GM12874 (cell line): ENCODE results near the gene TTC28.

Source experiments
- TF ChIP-seq, protein P1 (sequence below): IDR thresholded peaks from 2 replicates; pipeline ENCODE4 v1.5.1; 2011; ENCODE audit warnings: low read depth, mild to moderate bottlenecking, control low read depth, low read length, moderate library complexity; ENCODE audit not compliant: insufficient read depth

The TTC28 gene

DNA sequence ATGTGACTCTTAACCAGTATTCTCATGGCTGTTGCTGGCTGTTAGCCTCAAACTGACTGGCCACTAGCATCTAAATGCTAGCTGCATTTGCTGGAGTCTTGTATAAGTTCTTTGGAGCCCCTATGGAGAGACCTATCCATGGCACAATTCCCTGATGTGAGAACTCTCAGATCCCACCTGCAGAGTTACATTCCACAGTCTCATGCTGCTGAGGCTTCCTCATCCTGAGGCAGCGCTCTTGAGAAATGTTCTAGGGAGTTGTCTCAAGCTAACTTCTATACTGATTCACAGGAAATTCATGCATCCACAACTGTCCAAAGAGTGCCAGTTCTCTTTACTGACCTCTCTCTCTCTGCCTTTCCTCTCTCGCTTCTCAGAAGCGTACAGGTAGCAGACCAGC, 542.6 kb downstream of the TTC28 start:
- TF ChIP-seq, protein P1, sequence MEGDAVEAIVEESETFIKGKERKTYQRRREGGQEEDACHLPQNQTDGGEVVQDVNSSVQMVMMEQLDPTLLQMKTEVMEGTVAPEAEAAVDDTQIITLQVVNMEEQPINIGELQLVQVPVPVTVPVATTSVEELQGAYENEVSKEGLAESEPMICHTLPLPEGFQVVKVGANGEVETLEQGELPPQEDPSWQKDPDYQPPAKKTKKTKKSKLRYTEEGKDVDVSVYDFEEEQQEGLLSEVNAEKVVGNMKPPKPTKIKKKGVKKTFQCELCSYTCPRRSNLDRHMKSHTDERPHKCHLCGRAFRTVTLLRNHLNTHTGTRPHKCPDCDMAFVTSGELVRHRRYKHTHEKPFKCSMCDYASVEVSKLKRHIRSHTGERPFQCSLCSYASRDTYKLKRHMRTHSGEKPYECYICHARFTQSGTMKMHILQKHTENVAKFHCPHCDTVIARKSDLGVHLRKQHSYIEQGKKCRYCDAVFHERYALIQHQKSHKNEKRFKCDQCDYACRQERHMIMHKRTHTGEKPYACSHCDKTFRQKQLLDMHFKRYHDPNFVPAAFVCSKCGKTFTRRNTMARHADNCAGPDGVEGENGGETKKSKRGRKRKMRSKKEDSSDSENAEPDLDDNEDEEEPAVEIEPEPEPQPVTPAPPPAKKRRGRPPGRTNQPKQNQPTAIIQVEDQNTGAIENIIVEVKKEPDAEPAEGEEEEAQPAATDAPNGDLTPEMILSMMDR: no peak

DNA sequence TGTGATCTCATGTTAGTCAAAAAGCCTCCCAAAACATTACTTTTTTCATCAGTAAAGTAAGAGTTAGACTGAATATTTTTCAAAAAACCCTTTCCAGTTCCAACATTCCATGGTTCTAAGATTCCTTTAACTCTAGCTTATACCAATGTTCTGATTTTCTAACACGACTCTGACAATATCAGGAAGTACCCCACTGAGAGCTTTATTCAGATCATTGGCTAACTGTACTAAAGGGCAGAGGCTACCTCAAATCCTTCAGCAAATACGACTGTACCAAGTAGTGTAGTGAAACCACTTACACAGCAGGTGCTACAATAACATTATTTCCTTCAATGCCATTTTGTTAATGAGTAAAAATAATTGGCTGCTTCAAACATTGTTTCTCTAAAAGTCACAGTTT, 547.2 kb downstream of the TTC28 start:
- TF ChIP-seq, protein P1: no peak

DNA sequence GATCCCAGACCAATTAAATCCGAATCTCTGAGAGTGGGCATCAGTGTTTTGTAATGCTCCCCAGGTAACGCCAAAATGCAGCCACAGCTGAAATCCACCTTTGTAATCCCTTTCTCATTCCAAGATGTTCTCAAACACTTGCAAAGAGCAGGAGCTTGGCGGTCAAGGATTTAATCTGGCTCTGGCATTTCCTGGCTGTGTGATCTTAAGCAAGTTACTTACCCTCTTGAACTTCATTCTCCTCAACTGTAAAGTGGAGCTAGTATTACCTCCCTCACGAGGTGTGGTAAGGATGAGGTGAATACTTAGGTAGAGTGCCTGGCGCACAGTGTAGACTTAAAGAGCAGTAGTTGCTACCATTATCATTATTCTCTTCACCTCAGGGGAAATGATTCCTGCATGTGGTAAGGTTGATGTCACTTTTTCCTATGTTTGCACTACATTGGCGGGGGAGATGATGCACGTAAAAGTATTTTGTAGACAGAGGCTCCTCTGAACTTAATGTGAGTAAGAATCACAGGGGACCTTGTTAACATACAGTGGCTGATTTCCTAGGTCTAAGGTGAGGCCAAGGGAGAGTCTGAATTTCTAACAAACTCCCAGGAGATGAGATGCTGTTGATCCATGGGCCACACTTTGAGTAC, 550.2 kb downstream of the TTC28 start:
- TF ChIP-seq, protein P1: no peak

DNA sequence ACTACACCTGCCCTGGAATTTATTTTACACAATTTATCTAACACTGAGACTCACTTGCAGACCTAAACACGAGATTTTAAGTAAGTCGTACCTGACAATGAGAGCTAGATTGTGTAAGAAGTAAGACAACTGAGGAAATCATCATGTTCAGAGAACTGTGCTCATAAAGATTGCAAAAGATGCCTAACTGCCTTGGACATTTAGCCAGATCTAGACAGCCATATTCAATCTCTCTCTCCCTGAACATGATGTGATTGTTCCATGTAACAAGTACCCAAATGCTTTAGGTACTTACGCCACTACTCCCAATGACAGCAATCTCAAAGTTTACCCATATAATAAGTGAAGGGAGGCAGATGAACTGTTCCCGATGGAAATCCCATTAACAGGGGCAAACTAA, 550.8 kb downstream of the TTC28 start:
- TF ChIP-seq, protein P1: no peak

DNA sequence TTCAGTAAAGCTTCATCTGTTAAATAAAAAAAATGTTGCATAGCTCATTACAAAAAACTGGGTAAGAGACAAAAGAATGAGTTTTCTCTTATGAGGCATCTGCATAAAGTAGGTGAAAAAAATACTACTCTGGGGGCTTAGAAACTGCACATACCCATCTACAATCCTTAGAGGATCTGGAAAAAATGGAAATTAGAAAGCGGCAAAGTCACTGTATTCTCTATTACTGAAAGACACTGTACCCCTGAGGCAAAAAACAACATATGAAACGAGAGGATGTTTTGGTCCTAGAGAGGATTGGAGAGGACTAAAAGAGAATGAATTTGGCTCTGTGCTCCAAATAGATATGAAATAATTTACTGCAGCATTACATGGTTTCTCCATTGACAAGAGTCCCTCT, 553.8 kb downstream of the TTC28 start:
- TF ChIP-seq, protein P1: no peak

DNA sequence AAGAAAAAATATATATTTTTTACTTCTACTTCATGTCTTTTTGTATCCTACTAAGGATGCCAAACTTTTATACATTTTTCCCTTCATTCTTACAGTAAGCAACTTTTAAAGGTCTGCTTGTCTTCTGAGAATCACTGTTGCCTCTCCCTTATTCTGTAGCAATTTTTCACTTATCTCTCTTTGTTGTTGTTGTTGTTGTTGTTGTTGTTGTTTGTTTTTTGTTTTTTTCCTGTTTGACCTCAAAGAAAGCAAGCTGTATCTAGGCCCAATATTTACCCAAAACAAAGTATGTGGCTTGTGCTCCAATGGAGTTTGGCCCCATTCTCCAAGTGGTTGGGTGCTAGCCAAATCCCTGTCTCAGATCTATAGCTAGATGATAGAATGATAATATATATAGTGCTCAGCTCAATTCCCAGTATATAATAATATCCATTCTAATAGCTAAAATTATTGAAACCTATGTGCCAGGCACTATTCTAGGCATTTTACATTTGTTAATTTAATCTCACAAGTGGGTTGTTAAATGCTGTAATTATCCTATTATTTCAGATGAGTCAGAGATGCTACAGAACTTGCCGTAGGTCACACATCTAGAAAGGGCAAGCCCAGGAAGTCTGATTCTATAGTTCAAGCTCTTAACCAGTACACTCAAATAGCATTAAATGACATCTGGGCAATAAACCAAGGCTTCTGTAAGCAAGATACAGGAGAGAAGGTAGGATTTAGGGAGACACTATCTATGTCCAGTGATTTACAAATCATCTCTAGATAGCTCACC, 555.5 kb downstream of the TTC28 start:
- TF ChIP-seq, protein P1: no peak

DNA sequence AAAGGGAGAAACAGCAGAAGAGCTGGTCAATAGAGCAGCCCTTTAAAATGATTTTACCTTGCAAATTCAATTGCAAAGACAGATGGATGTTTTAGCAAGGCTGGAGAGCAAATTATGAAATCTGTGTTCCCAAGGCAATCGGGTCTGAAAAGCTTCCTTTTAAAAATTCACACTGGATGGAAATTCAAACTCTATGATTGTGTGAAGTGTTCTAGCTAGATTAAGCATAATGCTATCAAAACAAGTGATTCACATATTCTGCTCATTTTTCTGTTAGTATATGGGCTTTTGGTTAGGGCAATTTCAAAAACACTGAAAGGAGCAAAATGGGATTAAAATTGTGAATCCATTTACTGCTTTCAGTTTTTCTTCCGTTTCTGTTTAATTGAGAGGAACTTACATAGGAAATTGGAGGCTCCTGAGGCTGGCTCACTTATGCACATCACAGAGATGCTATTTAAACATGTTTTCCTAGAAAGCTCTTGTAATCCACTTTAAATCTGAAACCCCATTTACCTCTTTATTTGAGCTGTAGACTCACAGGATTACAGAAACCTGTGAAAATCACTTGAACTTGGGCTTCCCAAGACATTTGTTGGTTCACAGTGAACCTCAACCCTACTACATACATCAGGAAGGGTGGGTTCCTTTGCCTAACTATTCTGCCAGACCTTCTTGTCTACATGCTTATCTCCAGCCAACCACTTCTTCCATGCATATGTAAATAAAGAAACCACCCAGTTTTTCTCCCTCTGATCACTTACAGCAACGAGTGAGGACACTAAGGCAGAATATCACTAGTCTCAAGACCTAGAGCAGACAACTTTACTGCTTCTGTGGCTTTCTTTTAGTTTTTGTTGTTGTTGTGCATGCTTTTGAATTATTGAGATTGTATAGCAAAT, 558.7 kb downstream of the TTC28 start:
- TF ChIP-seq, protein P1: no peak
